ENCODE data around the gene ZNF764. TPM values are rescaled to one million over a fixed set of nuclear protein-coding genes. Genes with fewer than 3 reads are reported as not detected.

ZNF764 gene
- total RNA-seq, 4 donors from 2014 or later = 1.5 to 11.3 (median 7.3) TPM

GRCh38 chr16:30574678-30575077 is 16.5 kb upstream of the ZNF764 start:
- no peak for TF ChIP-seq POLR2A (IDR thresholded peaks at IDR 0.05)
- TF ChIP-seq CTCF (IDR thresholded peaks at IDR 0.05) = no peak
- H3K27ac ChIP-seq = no peak overlapping the region
- H3K27me3 ChIP-seq = no peaks in the 10 kb centered on the region
- H3K4me3 ChIP-seq = no peak overlapping the region
- no peaks in the 10 kb centered on the region for H3K9me3 ChIP-seq
- H3K36me3 ChIP-seq = no peaks in the 10 kb centered on the region
- no peak for DNase-seq
- intact Hi-C loops (cut with DNase I; ENCODE audit: low total_unique reads) = no loop called here
- peaks cover 0 to 6% of the 10 kb centered on the region in 2 donors for H3K4me1 ChIP-seq

- H3K27me3 ChIP-seq = no peaks in the 10 kb centered on the region
- H3K9me3 ChIP-seq = no peaks in the 10 kb centered on the region
- no peaks in the 10 kb centered on the region for H3K36me3 ChIP-seq
- peak; percentile 41 to 47 for TF ChIP-seq POLR2A (IDR thresholded peaks at IDR 0.05)
- peak in 2 of 4 experiments; percentile 3 to 29 for TF ChIP-seq CTCF (IDR thresholded peaks at IDR 0.05)
- intact Hi-C loops (cut with DNase I; ENCODE audit: low total_unique reads) = no loop called here
- peak within 1 kb of the TSS; percentile 96 to 99 for H3K27ac ChIP-seq
- H3K4me1 ChIP-seq = peaks cover 0 to 6% of the 10 kb centered on the region in 2 donors
- DNase-seq = peak; percentile 96 to 99
- peak within 1 kb of the TSS; percentile 53 to 91 for H3K4me3 ChIP-seq
These were observed 13.5 kb upstream of the ZNF764 start, which contains the start of gene ZNF688 for GRCh38 chr16:30571445-30572322. Gene ZNF688 (minus strand): TSS chr16:30571714. CDS start chr16:30571629, 85 bp downstream.

GRCh38 chr16:30570636-30571444 is 12.7 kb upstream of the ZNF764 start:
- peak overlapping the region; percentile 53 to 91 for H3K4me3 ChIP-seq
- TF ChIP-seq POLR2A (IDR thresholded peaks at IDR 0.05) (no peak), CTCF (IDR thresholded peaks at IDR 0.05) (no peak)
- H3K36me3 ChIP-seq = no peaks in the 10 kb centered on the region
- H3K27me3 ChIP-seq = no peaks in the 10 kb centered on the region
- DNase-seq = peak; percentile 40 to 56
- peaks cover 0 to 6% of the 10 kb centered on the region in 2 donors for H3K4me1 ChIP-seq
- H3K27ac ChIP-seq = peak overlapping the region; percentile 96 to 99
- H3K9me3 ChIP-seq = no peaks in the 10 kb centered on the region
- intact Hi-C loops (cut with DNase I; ENCODE audit: low total_unique reads) = no loop called here

- Histone ChIP-seq H3K27me3 (no peaks in the 10 kb centered on the region), H3K9me3 (no peaks in the 10 kb centered on the region), H3K4me3 (peak overlapping the region in 1 of 2 donors; percentile 91), H3K27ac (peak overlapping the region; percentile 96 to 99), H3K36me3 (no peaks in the 10 kb centered on the region), H3K4me1 (peaks cover 0 to 6% of the 10 kb centered on the region in 2 donors)
- no peak for DNase-seq
- TF ChIP-seq CTCF (IDR thresholded peaks at IDR 0.05) = no peak
- TF ChIP-seq POLR2A (IDR thresholded peaks at IDR 0.05) = no peak
- intact Hi-C loops (cut with DNase I; ENCODE audit: low total_unique reads) = no loop called here
These were observed 11.8 kb upstream of the ZNF764 start for GRCh38 chr16:30569746-30570635.

All from uterus (tissue), 4 donors.